K562 (cell line): Measurements from ENCODE around the gene CACNA1C.

Source experiments
- E2F3 ChIP-seq: fragments of 250-450 bp; sonication (Bioruptor Pico); IDR thresholded peaks from 2 replicates; pipeline ENCODE4 v1.4.0; 2020; ENCODE audit warnings: mild to moderate bottlenecking
- FOXP1 ChIP-seq: sonication (generic); formaldehyde crosslinking; IDR thresholded peaks from 2 replicates; pipeline ENCODE4 v1.8.0; 2022; ENCODE audit warnings: mild to moderate bottlenecking, missing genetic modification reagents
- LCOR ChIP-seq: sonication (generic); formaldehyde crosslinking; IDR thresholded peaks from 2 replicates; pipeline ENCODE4 v1.8.0; 2022; ENCODE audit warnings: mild to moderate bottlenecking, missing genetic modification reagents
- MEF2A ChIP-seq: IDR thresholded peaks from 2 replicates; pipeline ENCODE4 v1.6.1; 2011; ENCODE audit warnings: low read depth, mild to moderate bottlenecking, low read length, moderate library complexity; ENCODE audit not compliant: control insufficient read depth
- NFYB ChIP-seq: IDR thresholded peaks from 2 replicates; pipeline ENCODE4 v1.6.1; 2011; ENCODE audit warnings: mild to moderate bottlenecking, moderate library complexity; ENCODE audit not compliant: insufficient read length; ENCODE audit errors: extremely low read depth
- NR2C1 ChIP-seq, 2 experiments: fragments of 450-650 bp; IDR thresholded peaks; 2 replicates each; pipeline ENCODE4 v1.6.1; 2017; ENCODE audit warnings: mild to moderate bottlenecking in 2 of 2, antibody characterized with exemption in 1 of 2, inconsistent platforms in 1 of 2, missing compliant biosample characterization in 1 of 2, missing genetic modification characterization in 1 of 2
- NR2C2 ChIP-seq, 2 experiments: fragments of 200-800 bp in 1 of 2; sonication (Bioruptor generic) in 1 of 2; sonication (generic) in 1 of 2; formaldehyde crosslinking in 1 of 2; IDR thresholded peaks; 2 replicates each; pipeline versions ENCODE4 v1.6.1 to v1.8.0; 2016 to 2022; ENCODE audit warnings: mild to moderate bottlenecking in 1 of 2, missing compliant biosample characterization in 1 of 2, missing genetic modification characterization in 1 of 2, missing genetic modification reagents in 1 of 2
- RBM14 ChIP-seq: fragments of 200-400 bp; formaldehyde crosslinking; IDR thresholded peaks from 2 replicates; pipeline ENCODE4 v1.6.1; 2018; ENCODE audit warnings: low read depth, mild to moderate bottlenecking, low read length, moderate library complexity, borderline replicate concordance; ENCODE audit not compliant: insufficient read depth
- TF ChIP-seq, protein P1 (sequence below): sonication (generic); formaldehyde crosslinking; IDR thresholded peaks from 2 replicates; pipeline ENCODE4 v1.8.1; 2023; ENCODE audit warnings: mild to moderate bottlenecking, missing genetic modification reagents, moderate library complexity
- TF ChIP-seq, protein P2 (sequence below): fragments of 450-650 bp; IDR thresholded peaks from 2 replicates; pipeline ENCODE4 v1.6.1; 2018; ENCODE audit not compliant: partially characterized antibody
- TF ChIP-seq, protein P3 (sequence below), 2 experiments: fragments of 450-650 bp in 1 of 2; IDR thresholded peaks; 2 replicates each; pipeline ENCODE4 v1.6.1; 2011 to 2017; ENCODE audit warnings: low read depth in 2 of 2, antibody characterized with exemption in 1 of 2, borderline replicate concordance in 1 of 2, low read length in 1 of 2, mild to moderate bottlenecking in 1 of 2, mixed read lengths in 1 of 2; ENCODE audit not compliant: control insufficient read depth in 1 of 2

DNA sequence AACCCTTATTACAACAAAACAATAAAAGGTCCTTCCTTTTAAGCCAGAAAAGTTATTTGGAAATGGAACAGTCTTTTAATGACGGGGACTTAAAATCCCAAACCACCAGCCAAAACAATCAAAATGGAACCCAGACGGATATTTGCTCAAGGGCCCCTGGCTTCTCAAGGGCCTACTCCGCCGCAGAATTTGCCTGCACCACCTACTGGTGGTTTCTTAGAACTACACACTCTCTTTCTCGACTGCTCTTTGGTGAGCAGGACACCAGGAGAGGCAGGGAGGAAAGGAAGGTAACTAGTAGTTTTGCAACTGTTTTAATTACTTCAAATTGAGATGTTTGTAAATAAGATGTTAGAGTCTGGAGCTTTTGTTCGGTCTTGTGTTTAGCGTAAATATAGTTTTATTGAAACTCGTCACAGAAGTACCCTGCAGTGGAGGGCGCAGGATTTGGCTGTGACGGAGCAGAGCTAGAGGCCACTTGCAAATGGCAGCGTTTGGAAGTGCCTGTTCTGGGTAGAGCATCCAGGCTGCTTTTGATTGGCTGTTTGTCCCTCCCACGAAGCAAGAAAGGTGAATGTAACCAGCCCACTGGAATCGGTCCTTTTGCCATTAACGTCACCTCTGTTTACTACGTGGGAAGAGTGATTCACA is 238.5 kb downstream of the CACNA1C start:
- TF ChIP-seq, protein P1, sequence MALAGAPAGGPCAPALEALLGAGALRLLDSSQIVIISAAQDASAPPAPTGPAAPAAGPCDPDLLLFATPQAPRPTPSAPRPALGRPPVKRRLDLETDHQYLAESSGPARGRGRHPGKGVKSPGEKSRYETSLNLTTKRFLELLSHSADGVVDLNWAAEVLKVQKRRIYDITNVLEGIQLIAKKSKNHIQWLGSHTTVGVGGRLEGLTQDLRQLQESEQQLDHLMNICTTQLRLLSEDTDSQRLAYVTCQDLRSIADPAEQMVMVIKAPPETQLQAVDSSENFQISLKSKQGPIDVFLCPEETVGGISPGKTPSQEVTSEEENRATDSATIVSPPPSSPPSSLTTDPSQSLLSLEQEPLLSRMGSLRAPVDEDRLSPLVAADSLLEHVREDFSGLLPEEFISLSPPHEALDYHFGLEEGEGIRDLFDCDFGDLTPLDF (CRISPR knock-in tag): no peak
- TF ChIP-seq NR2C1 (IDR thresholded peaks at IDR 0.05): no peak
- no peak for TF ChIP-seq NR2C1 (tag; IDR thresholded peaks at IDR 0.05)
- no peak for TF ChIP-seq LCOR
- no peak for TF ChIP-seq FOXP1 (CRISPR knock-in tag)
- TF ChIP-seq NR2C2 (CRISPR knock-in tag; IDR thresholded peaks at IDR 0.05): no peak
- TF ChIP-seq NR2C2 (tag; IDR thresholded peaks at IDR 0.05): no peak
- TF ChIP-seq, protein P2, sequence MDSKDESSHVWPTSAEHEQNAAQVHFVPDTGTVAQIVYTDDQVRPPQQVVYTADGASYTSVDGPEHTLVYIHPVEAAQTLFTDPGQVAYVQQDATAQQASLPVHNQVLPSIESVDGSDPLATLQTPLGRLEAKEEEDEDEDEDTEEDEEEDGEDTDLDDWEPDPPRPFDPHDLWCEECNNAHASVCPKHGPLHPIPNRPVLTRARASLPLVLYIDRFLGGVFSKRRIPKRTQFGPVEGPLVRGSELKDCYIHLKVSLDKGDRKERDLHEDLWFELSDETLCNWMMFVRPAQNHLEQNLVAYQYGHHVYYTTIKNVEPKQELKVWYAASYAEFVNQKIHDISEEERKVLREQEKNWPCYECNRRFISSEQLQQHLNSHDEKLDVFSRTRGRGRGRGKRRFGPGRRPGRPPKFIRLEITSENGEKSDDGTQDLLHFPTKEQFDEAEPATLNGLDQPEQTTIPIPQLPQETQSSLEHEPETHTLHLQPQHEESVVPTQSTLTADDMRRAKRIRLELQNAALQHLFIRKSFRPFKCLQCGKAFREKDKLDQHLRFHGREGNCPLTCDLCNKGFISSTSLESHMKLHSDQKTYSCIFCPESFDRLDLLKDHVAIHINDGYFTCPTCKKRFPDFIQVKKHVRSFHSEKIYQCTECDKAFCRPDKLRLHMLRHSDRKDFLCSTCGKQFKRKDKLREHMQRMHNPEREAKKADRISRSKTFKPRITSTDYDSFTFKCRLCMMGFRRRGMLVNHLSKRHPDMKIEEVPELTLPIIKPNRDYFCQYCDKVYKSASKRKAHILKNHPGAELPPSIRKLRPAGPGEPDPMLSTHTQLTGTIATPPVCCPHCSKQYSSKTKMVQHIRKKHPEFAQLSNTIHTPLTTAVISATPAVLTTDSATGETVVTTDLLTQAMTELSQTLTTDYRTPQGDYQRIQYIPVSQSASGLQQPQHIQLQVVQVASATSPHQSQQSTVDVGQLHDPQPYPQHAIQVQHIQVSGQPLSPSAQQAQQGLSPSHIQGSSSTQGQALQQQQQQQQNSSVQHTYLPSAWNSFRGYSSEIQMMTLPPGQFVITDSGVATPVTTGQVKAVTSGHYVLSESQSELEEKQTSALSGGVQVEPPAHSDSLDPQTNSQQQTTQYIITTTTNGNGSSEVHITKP: no peak
- TF ChIP-seq E2F3 (CRISPR knock-in tag): no peak
- TF ChIP-seq MEF2A: no peak
- TF ChIP-seq RBM14: no peak
- TF ChIP-seq NFYB: no peak
- TF ChIP-seq, protein P3, sequence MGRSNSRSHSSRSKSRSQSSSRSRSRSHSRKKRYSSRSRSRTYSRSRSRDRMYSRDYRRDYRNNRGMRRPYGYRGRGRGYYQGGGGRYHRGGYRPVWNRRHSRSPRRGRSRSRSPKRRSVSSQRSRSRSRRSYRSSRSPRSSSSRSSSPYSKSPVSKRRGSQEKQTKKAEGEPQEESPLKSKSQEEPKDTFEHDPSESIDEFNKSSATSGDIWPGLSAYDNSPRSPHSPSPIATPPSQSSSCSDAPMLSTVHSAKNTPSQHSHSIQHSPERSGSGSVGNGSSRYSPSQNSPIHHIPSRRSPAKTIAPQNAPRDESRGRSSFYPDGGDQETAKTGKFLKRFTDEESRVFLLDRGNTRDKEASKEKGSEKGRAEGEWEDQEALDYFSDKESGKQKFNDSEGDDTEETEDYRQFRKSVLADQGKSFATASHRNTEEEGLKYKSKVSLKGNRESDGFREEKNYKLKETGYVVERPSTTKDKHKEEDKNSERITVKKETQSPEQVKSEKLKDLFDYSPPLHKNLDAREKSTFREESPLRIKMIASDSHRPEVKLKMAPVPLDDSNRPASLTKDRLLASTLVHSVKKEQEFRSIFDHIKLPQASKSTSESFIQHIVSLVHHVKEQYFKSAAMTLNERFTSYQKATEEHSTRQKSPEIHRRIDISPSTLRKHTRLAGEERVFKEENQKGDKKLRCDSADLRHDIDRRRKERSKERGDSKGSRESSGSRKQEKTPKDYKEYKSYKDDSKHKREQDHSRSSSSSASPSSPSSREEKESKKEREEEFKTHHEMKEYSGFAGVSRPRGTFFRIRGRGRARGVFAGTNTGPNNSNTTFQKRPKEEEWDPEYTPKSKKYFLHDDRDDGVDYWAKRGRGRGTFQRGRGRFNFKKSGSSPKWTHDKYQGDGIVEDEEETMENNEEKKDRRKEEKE (IDR thresholded peaks at IDR 0.05; ENCODE audit: borderline replicate concordance in 1 of 2, control insufficient read depth in 1 of 2, low read depth in 2 of 2, low read length in 1 of 2): no peak
